Measurements from ENCODE around the gene SPINK8. TPM values are rescaled to one million over a fixed set of nuclear protein-coding genes. Genes with fewer than 3 reads are reported as not detected.

The SPINK8 gene
- total RNA-seq, 6 donors from 2014 or later, result not detected

DNA sequence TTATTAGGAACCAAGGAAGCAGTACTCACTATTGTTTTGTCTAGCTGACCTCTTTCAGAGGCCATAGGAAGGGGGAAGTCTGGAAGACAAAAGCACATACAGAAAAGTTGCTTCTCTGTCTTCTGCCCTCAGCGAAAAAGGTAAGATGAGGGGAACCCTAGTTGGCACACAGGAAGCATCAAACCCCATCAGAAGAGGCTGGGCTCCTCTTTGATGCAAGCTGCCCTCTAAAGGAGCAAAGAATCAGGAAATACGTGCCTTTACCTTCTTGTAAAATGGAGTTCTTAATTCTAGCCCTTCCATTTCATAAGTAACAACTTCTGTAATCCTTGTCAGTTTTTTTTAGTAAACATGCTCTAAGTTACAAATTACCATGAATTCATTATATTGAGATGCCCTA, 12.5 kb downstream of the SPINK8 start:
- WGBS, 2 donors, result 55 to 65% methylated on average over 2 of the region's 2 CpGs
- no peak overlapping the region for H3K27ac ChIP-seq

DNA sequence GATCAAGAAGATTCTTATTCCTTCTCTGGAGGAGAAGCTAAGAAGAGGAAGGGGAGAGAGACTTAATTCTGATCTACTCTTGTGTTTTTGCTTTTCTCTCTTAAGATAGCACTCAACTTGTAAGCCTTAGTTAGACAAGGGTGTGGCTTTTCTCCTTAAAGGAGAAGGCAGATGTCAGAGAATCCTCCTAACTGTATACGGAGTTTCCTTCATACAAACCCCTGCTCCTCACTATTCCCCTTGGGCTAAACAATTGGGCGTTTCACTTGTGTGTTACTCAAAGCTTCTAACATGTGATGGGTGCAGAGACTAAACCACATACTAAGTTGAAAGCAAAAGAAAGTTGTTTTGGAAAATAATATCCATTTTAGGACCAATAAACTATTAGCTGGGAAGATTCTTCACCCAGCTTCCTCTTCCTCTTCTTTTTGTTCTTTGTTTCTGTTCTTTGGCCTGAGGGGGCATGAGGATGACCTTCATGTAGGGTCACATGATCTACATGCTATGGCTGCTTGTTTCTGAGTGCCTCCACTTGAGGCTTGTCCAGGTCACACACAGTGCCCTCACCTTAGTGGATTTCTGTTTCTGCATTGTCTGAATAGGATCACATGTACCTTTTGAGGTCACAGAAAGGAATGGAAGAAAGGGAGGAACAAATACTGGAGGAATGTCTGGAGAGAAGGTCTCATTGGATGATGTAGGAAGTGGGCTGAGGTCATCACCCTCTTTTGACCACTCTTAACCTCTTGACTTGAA, 14.6 kb downstream of the SPINK8 start:
- no peak for DNase-seq
- Histone ChIP-seq H3K4me3 (no peak overlapping the region), H3K36me3 (no peaks in the 10 kb centered on the region), H3K9me3 (peaks cover 8 to 14% (median 11%) of the 10 kb centered on the region in 4 donors), H3K4me1 (no peaks in the 10 kb centered on the region), H3K27me3 (no peaks in the 10 kb centered on the region), H3K27ac (no peak overlapping the region)
- TF ChIP-seq EP300 (IDR thresholded peaks at IDR 0.05) (no peak), POLR2AphosphoS5 (IDR thresholded peaks at IDR 0.05) (no peak), POLR2A (IDR thresholded peaks at IDR 0.05) (no peak)
- TF ChIP-seq, protein P1, sequence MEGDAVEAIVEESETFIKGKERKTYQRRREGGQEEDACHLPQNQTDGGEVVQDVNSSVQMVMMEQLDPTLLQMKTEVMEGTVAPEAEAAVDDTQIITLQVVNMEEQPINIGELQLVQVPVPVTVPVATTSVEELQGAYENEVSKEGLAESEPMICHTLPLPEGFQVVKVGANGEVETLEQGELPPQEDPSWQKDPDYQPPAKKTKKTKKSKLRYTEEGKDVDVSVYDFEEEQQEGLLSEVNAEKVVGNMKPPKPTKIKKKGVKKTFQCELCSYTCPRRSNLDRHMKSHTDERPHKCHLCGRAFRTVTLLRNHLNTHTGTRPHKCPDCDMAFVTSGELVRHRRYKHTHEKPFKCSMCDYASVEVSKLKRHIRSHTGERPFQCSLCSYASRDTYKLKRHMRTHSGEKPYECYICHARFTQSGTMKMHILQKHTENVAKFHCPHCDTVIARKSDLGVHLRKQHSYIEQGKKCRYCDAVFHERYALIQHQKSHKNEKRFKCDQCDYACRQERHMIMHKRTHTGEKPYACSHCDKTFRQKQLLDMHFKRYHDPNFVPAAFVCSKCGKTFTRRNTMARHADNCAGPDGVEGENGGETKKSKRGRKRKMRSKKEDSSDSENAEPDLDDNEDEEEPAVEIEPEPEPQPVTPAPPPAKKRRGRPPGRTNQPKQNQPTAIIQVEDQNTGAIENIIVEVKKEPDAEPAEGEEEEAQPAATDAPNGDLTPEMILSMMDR (IDR thresholded peaks at IDR 0.05), result no peak
- 56 to 57% methylated on average over 2 of the region's 2 CpGs for WGBS, 2 donors
- ATAC-seq (ENCODE audit: low FRiP score in 2 of 2), result no peak

More for the DNA sequence above, 12.5 kb downstream of the SPINK8 start:
- DNase-seq, result no peak
- no peaks in the 10 kb centered on the region for H3K9me3 ChIP-seq
- no peaks in the 10 kb centered on the region for H3K36me3 ChIP-seq
- H3K4me3 ChIP-seq, result no peak overlapping the region
- no peak for TF ChIP-seq POLR2AphosphoS5 (IDR thresholded peaks at IDR 0.05)
- TF ChIP-seq POLR2A (IDR thresholded peaks at IDR 0.05), result no peak
- no peak for TF ChIP-seq EP300 (IDR thresholded peaks at IDR 0.05)
- TF ChIP-seq, protein P1 (IDR thresholded peaks at IDR 0.05), result no peak
- no peaks in the 10 kb centered on the region for H3K27me3 ChIP-seq
- no peaks in the 10 kb centered on the region for H3K4me1 ChIP-seq
- ATAC-seq (ENCODE audit: low FRiP score in 2 of 2), result no peak

DNA sequence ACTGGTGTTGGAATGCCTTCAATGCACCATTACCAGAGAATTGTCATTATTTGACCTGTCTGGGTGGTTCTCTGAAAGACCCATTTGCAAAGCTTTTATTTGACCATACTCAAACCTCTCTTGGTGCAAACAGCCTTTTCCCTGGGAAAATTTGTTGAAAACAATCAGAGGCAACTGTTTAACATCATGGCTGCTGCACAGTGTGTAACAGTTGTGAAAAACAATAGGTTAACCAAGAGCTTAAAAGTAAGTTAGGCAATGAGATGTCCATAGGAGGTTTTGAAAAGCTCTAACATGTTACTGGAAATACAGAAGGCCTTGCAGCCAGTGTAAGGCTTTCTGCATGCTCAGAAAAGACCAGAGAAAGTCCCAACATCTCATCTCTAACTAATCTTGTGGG, 18.9 kb downstream of the SPINK8 start:
- H3K9me3 ChIP-seq, result peaks cover 8 to 15% (median 11%) of the 10 kb centered on the region in 4 donors
- H3K4me1 ChIP-seq, result no peaks in the 10 kb centered on the region
- DNase-seq (no peak), ATAC-seq (ENCODE audit: low FRiP score in 2 of 2) (no peak)
- H3K27ac ChIP-seq, result no peak overlapping the region
- TF ChIP-seq EP300 (IDR thresholded peaks at IDR 0.05) (no peak), POLR2AphosphoS5 (IDR thresholded peaks at IDR 0.05) (no peak), POLR2A (IDR thresholded peaks at IDR 0.05) (no peak)
- TF ChIP-seq, protein P1 (IDR thresholded peaks at IDR 0.05), result no peak
- no peak overlapping the region for H3K4me3 ChIP-seq
- no peaks in the 10 kb centered on the region for H3K27me3 ChIP-seq
- no peaks in the 10 kb centered on the region for H3K36me3 ChIP-seq

- H3K36me3 ChIP-seq, result no peaks in the 10 kb centered on the region
- no peak for TF ChIP-seq EP300 (IDR thresholded peaks at IDR 0.05)
- H3K9me3 ChIP-seq, result no peaks in the 10 kb centered on the region
- no peaks in the 10 kb centered on the region for H3K27me3 ChIP-seq
- 47 to 56% methylated on average over 4 of the region's 4 CpGs for whole genome bisulfite sequencing, 2 donors
- ATAC-seq (ENCODE audit: low FRiP score in 2 of 2) (no peak), DNase-seq (no peak)
- H3K4me3 ChIP-seq, result no peak overlapping the region
- no peak overlapping the region for H3K27ac ChIP-seq
- peaks cover 3 to 4% (median 4%) of the 10 kb centered on the region in 4 donors for H3K4me1 ChIP-seq
These were observed 26.5 kb downstream of the SPINK8 start for GRCh38 chr3:48306860-48307530.

- H3K9me3 ChIP-seq, result no peaks in the 10 kb centered on the region
- no peak overlapping the region for H3K4me3 ChIP-seq
- TF ChIP-seq EP300 (IDR thresholded peaks at IDR 0.05) (no peak), POLR2AphosphoS5 (IDR thresholded peaks at IDR 0.05) (no peak), POLR2A (IDR thresholded peaks at IDR 0.05) (no peak)
- TF ChIP-seq, protein P1 (IDR thresholded peaks at IDR 0.05), result no peak
- no peak for ATAC-seq (ENCODE audit: low FRiP score in 2 of 2)
- 65 to 75% methylated on average over 2 of the region's 2 CpGs for WGBS, 2 donors
- DNase-seq, result no peak
- H3K4me1 ChIP-seq, result peaks cover 4 to 6% (median 5%) of the 10 kb centered on the region in 4 donors
- H3K27ac ChIP-seq, result no peak overlapping the region
- no peaks in the 10 kb centered on the region for H3K36me3 ChIP-seq
- no peaks in the 10 kb centered on the region for H3K27me3 ChIP-seq
These were observed 27.2 kb downstream of the SPINK8 start for GRCh38 chr3:48306290-48306689.

All from upper lobe of left lung (tissue), 6 donors.